Thyroid gland (tissue), 4 donors: Measurements from ENCODE around the gene SAFB.

Source experiments
- POLR2A ChIP-seq, 2 donors: fragments of 450-650 bp; IDR thresholded peaks; one replicate each; pipeline ENCODE4 v1.6.1; 2017; ENCODE audit warnings: antibody characterized with exemption in 2 of 2, mild to moderate bottlenecking in 2 of 2, moderate library complexity in 1 of 2
- TF ChIP-seq, protein P1 (sequence below), 6 experiments: fragments of 200-600 bp in 3 of 6; fragments of 450-650 bp in 3 of 6; sonication (generic) in 3 of 6; IDR thresholded peaks; one replicate each; pipeline ENCODE4 v1.5.1; 2016 to 2019; ENCODE audit warnings: antibody characterized with exemption in 6 of 6, mild to moderate bottlenecking in 2 of 6, inconsistent platforms in 1 of 6, moderate library complexity in 1 of 6

DNA sequence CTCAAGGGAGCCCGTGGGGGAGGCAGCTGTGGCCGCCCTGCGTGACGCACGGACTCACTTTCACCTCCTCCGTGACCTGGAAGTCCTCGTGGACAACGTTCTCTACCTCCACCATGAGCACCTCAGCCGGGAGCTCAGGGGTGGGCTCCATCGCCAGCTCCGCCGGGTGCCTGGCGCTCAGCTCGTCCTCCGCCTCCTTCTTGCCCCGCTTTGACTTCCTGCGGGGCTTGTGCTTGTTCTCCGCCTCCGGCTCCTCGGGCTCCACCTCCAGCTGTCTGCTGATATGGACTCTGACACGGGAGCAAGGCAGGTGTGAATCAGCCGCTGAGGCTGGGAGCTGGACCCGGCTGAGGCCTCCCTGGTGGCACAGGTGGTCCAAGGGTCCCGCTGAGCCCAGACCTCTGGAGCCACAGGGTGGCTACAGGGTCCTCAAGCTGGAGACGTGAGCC lies 88.9 kb downstream of the SAFB start:
- TF ChIP-seq, protein P1, sequence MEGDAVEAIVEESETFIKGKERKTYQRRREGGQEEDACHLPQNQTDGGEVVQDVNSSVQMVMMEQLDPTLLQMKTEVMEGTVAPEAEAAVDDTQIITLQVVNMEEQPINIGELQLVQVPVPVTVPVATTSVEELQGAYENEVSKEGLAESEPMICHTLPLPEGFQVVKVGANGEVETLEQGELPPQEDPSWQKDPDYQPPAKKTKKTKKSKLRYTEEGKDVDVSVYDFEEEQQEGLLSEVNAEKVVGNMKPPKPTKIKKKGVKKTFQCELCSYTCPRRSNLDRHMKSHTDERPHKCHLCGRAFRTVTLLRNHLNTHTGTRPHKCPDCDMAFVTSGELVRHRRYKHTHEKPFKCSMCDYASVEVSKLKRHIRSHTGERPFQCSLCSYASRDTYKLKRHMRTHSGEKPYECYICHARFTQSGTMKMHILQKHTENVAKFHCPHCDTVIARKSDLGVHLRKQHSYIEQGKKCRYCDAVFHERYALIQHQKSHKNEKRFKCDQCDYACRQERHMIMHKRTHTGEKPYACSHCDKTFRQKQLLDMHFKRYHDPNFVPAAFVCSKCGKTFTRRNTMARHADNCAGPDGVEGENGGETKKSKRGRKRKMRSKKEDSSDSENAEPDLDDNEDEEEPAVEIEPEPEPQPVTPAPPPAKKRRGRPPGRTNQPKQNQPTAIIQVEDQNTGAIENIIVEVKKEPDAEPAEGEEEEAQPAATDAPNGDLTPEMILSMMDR (IDR thresholded peaks at IDR 0.05): no peak
- no peak for TF ChIP-seq POLR2A (IDR thresholded peaks at IDR 0.05)
